ENCODE measurements around the gene NMT2. TPM values are rescaled to one million over a fixed set of nuclear protein-coding genes. Genes with fewer than 3 reads are reported as not detected.
"Not testable (repeated sequence)": the region's sequence is repeated elsewhere in the genome, so short reads cannot be mapped to it uniquely, and the experiment has no call there.

The NMT2 gene
- total RNA-seq, 1 donor from 2014 or later: 39.6 TPM

DNA sequence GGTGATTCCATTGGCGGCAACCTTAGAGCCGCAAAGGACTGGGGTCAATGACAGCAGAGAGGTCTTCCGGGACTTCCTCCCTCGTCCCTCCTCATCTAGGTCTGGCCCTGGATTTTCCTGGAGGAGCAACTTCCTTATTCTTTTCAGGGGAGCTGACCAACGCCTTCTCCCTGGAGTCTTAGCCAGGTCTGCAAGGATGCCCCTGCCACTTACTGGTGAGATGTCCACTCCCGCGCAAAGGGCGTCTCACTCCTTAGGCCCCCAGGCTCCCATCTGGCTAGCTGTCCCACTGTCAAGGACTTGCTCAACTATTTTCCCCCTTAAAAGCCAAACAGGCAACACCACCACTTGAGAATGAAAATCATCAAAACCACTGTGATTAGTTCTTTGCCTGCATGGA lies 42.0 kb upstream of the NMT2 start:
- TF ChIP-seq CTCF (IDR thresholded peaks at IDR 0.05; ENCODE audit: unreplicated experiment): no peak
- Mint-ChIP-seq H3K27me3 (no peaks in the 10 kb centered on the region), H3K4me1 (ENCODE audit: low read depth) (no peaks in the 10 kb centered on the region), H3K9me3 (ENCODE audit: low read depth) (no peaks in the 10 kb centered on the region), H3K27ac (no peak overlapping the region), H3K36me3 (ENCODE audit: insufficient read depth) (peaks cover 37% of the 10 kb centered on the region), H3K4me3 (ENCODE audit: low read depth) (no peak overlapping the region)
- DNase-seq (ENCODE audit: low spot score, unreplicated experiment): no peak

DNA sequence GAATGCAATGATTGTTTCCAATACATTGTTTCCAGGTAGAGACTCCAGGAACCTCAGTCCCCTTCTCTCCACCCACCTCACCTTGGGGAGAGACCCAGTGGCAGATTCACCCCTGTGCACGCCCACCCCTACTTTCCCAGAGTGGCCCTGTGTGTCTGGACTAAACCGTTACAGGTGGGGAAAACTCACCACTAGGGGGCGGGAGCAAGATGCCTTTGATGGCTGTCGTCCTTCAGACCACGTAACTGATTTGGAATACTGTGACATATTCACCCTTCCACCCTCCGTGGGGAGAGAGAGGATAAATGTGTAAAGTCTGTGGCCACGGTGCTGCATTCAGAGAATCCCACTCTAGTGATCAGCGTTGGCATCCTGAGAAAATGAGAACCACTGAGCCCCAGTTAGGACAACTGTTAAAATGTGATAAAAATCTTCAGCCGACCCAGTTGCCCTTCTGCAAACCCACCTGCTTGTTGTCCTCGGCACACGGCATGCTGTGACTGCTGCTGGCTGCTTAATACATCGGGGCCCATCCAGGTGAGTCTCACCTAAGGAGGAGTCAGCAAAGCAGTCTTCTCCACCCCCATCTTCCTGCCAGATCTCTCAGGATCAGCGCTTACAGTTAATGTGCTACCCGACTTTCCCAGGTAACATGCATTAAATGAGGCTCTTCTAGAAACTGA lies 41.5 kb upstream of the NMT2 start:
- Mint-ChIP-seq H3K36me3 (ENCODE audit: insufficient read depth) (peaks cover 37% of the 10 kb centered on the region), H3K4me3 (ENCODE audit: low read depth) (no peak overlapping the region), H3K27me3 (no peaks in the 10 kb centered on the region), H3K9me3 (ENCODE audit: low read depth) (no peaks in the 10 kb centered on the region), H3K27ac (no peak overlapping the region), H3K4me1 (ENCODE audit: low read depth) (no peaks in the 10 kb centered on the region)
- TF ChIP-seq CTCF (IDR thresholded peaks at IDR 0.05; ENCODE audit: unreplicated experiment): peak; percentile 86
- peak; percentile 67 for DNase-seq (ENCODE audit: low spot score, unreplicated experiment)

DNA sequence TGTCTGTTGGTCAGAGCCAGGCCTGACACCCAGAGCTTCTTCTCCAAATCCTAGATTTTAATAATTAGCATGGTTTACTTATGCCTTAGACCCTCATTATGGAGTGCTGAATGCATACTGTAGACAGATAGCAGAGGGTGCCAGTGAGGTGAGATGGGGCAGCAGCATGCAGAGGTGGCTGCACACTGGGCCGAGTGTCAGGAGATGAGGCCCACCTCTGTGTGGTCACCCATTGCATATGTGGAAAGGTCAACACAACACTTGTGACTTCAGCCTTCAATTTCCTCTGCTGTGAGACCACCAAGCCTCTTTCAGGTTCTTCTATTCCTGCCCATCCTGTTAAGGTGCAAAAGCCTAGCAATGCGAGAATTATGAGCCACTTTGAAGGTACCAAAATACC lies 39.7 kb upstream of the NMT2 start:
- H3K27me3 Mint-ChIP-seq: no peaks in the 10 kb centered on the region
- no peak overlapping the region for H3K27ac Mint-ChIP-seq
- peaks cover 26% of the 10 kb centered on the region for H3K36me3 Mint-ChIP-seq (ENCODE audit: insufficient read depth)
- H3K4me1 Mint-ChIP-seq (ENCODE audit: low read depth): no peaks in the 10 kb centered on the region
- no peak overlapping the region for H3K4me3 Mint-ChIP-seq (ENCODE audit: low read depth)
- no peak for TF ChIP-seq CTCF (IDR thresholded peaks at IDR 0.05; ENCODE audit: unreplicated experiment)
- H3K9me3 Mint-ChIP-seq (ENCODE audit: low read depth): no peaks in the 10 kb centered on the region
- no peak for DNase-seq (ENCODE audit: low spot score, unreplicated experiment)

- not testable (repeated sequence) for H3K4me3 Mint-ChIP-seq (ENCODE audit: low read depth); DNase-seq (ENCODE audit: low spot score, unreplicated experiment); H3K27ac Mint-ChIP-seq; H3K4me1 Mint-ChIP-seq (ENCODE audit: low read depth); H3K9me3 Mint-ChIP-seq (ENCODE audit: low read depth); H3K27me3 Mint-ChIP-seq
- peaks cover 18% of the 10 kb centered on the region for H3K36me3 Mint-ChIP-seq (ENCODE audit: insufficient read depth)
These were observed 38.9 kb upstream of the NMT2 start for GRCh38 chr10:15207410-15207809.

GRCh38 chr10:15202639-15203038 lies 34.1 kb upstream of the NMT2 start:
- no peak overlapping the region for H3K27ac Mint-ChIP-seq
- DNase-seq (ENCODE audit: low spot score, unreplicated experiment): no peak
- H3K4me3 Mint-ChIP-seq (ENCODE audit: low read depth): no peak overlapping the region
- peaks cover 13% of the 10 kb centered on the region for H3K36me3 Mint-ChIP-seq (ENCODE audit: insufficient read depth)
- no peak for TF ChIP-seq CTCF (IDR thresholded peaks at IDR 0.05; ENCODE audit: unreplicated experiment)
- H3K4me1 Mint-ChIP-seq (ENCODE audit: low read depth): peaks cover 2% of the 10 kb centered on the region
- H3K27me3 Mint-ChIP-seq: no peaks in the 10 kb centered on the region
- H3K9me3 Mint-ChIP-seq (ENCODE audit: low read depth): no peaks in the 10 kb centered on the region

- not testable (repeated sequence) for H3K4me3 Mint-ChIP-seq (ENCODE audit: low read depth); H3K9me3 Mint-ChIP-seq (ENCODE audit: low read depth); H3K27me3 Mint-ChIP-seq; H3K27ac Mint-ChIP-seq; H3K4me1 Mint-ChIP-seq (ENCODE audit: low read depth); DNase-seq (ENCODE audit: low spot score, unreplicated experiment)
- peaks cover 11% of the 10 kb centered on the region for H3K36me3 Mint-ChIP-seq (ENCODE audit: insufficient read depth)
These were observed 33.8 kb upstream of the NMT2 start for GRCh38 chr10:15202301-15202621.

Measured in progenitor cell of endocrine pancreas (in vitro differentiated cells).